B cell (primary cell): ENCODE results near the gene ESR1. TPM values are rescaled to one million over a fixed set of nuclear protein-coding genes. Genes with fewer than 3 reads are reported as not detected.

Source experiments
- ATAC-seq: fragments of 200-7000 bp; cut with Tn5 transposase; one replicate; pipeline ENCODE4 v1.10.0; 2021; ENCODE audit warnings: low read depth, mild to moderate bottlenecking, moderate number of reproducible peaks, moderate library complexity
- CTCF ChIA-PET: fragments of 350-600 bp; sonication (Branson Sonifier 250); formaldehyde crosslinking; loops from one replicate; lab custom pipeline; 2021; ENCODE audit warnings: antibody characterized with exemption, inconsistent platforms; lab: Charles Lee
- POLR2A ChIA-PET: fragments of 350-600 bp; sonication (Branson Sonifier 250); formaldehyde crosslinking; loops from one replicate; lab custom pipeline; 2021; ENCODE audit warnings: antibody characterized with exemption; lab: Charles Lee
- DNase-seq: peaks from one replicate; pipeline ENCODE4 v3.0.0; 2013
- H2AFZ ChIP-seq: 2 replicates; pipeline ENCODE4 v1.6.1; 2012; ENCODE audit warnings: mild to moderate bottlenecking, low read depth, low read length; ENCODE audit not compliant: insufficient read depth, poor library complexity, severe bottlenecking
- H3K27ac ChIP-seq, 2 donors: 1 replicate in 1 of 2; 2 replicates in 1 of 2; pipeline ENCODE4 v1.5.1; 2012 to 2013; ENCODE audit warnings: low read length in 2 of 2, mild to moderate bottlenecking in 2 of 2, moderate library complexity in 1 of 2
- H3K27me3 ChIP-seq, 4 experiments: fragments of 200-600 bp in 1 of 4; sonication (generic) in 1 of 4; replicated peaks in 1 of 4; 1 replicate in 2 of 4; 2 replicates in 2 of 4; pipeline versions ENCODE4 v1.6.1 to v1.7.0; 2013 to 2016; ENCODE audit warnings: low read length in 3 of 4, mild to moderate bottlenecking in 2 of 4, mixed read lengths in 1 of 4, moderate library complexity in 1 of 4; ENCODE audit not compliant: insufficient read depth in 4 of 4, control insufficient read depth in 3 of 4; ENCODE audit errors: control extremely low read depth in 1 of 4
- H3K36me3 ChIP-seq, 2 experiments: replicated peaks in 1 of 2; 1 replicate in 1 of 2; 2 replicates in 1 of 2; pipeline versions ENCODE4 v1.6.1 to v1.7.1; 2013; ENCODE audit warnings: low read length in 1 of 2; ENCODE audit not compliant: insufficient read depth in 2 of 2, control insufficient read depth in 1 of 2; ENCODE audit errors: control extremely low read depth in 1 of 2, extremely low read depth in 1 of 2
- H3K4me1 ChIP-seq, 2 donors: fragments of 200-600 bp in 1 of 2; sonication (generic) in 1 of 2; 1 replicate in 1 of 2; 2 replicates in 1 of 2; pipeline versions ENCODE4 v1.5.1 to v1.6.1; 2013 to 2017; ENCODE audit warnings: low read length in 2 of 2; ENCODE audit not compliant: control insufficient read depth in 2 of 2, insufficient read depth in 2 of 2
- H3K4me2 ChIP-seq: replicated peaks from 2 replicates; pipeline ENCODE3; 2012; ENCODE audit warnings: mild to moderate bottlenecking, low read depth, low read length; ENCODE audit not compliant: poor library complexity, severe bottlenecking
- H3K4me3 ChIP-seq, 5 experiments: fragments of 200-600 bp in 1 of 5; sonication (generic) in 1 of 5; 1 replicate in 3 of 5; 2 replicates in 2 of 5; pipeline versions ENCODE4 v1.5.1 to v1.7.0; 2011 to 2016; ENCODE audit warnings: low read length in 4 of 5, mild to moderate bottlenecking in 4 of 5, low read depth in 2 of 5, control low read depth in 1 of 5, moderate library complexity in 1 of 5; ENCODE audit not compliant: insufficient read depth in 1 of 5; ENCODE audit errors: control extremely low read depth in 1 of 5, extremely low read depth in 1 of 5
- H3K79me2 ChIP-seq: fragments of 200-600 bp; sonication (generic); one replicate; pipeline ENCODE4 v1.6.0; 2016; ENCODE audit warnings: low read length; ENCODE audit not compliant: control insufficient read depth, insufficient read depth
- H3K9ac ChIP-seq: fragments of 200-600 bp; sonication (generic); 2 replicates; pipeline ENCODE4 v1.6.1; 2017; ENCODE audit warnings: mild to moderate bottlenecking, low read length, moderate library complexity
- H3K9me3 ChIP-seq, 3 donors: one replicate each; pipeline versions ENCODE4 v1.6.1 to v1.7.1; 2013; ENCODE audit warnings: low read length in 2 of 3; ENCODE audit not compliant: control insufficient read depth in 2 of 3, insufficient read depth in 1 of 3; ENCODE audit errors: control extremely low read depth in 1 of 3
- H4K20me1 ChIP-seq: 2 replicates; pipeline ENCODE4 v1.6.0; 2012; ENCODE audit warnings: mild to moderate bottlenecking, low read length; ENCODE audit not compliant: insufficient read depth, control insufficient read depth, poor library complexity, severe bottlenecking
- H3K27ac Mint-ChIP-seq: one replicate; pipeline ENCODE4 v1.8.0; 2021; ENCODE audit warnings: mixed read lengths
- H3K27me3 Mint-ChIP-seq: one replicate; pipeline ENCODE4 v1.8.0; 2021; ENCODE audit warnings: mixed read lengths
- H3K4me1 Mint-ChIP-seq: one replicate; pipeline ENCODE4 v1.8.0; 2021; ENCODE audit warnings: mixed read lengths
- H3K4me3 Mint-ChIP-seq: one replicate; pipeline ENCODE4 v1.8.0; 2021; ENCODE audit warnings: mixed read lengths
- H3K9me3 Mint-ChIP-seq: one replicate; pipeline ENCODE4 v1.8.0; 2022; ENCODE audit warnings: mixed read lengths; ENCODE audit not compliant: insufficient read depth
- CTCF ChIP-seq: fragments of 200-600 bp; IDR thresholded peaks from one replicate; pipeline ENCODE4 v1.8.0; 2022; ENCODE audit warnings: antibody characterized with exemption, mild to moderate bottlenecking
- EZH2 ChIP-seq: IDR thresholded peaks from 2 replicates; pipeline ENCODE4 v1.6.1; 2012; ENCODE audit warnings: borderline replicate concordance, low read depth, mild to moderate bottlenecking, moderate library complexity, low read length; ENCODE audit not compliant: insufficient read depth, poor library complexity, severe bottlenecking
- WGBS: methylation state at CpG from one replicate; pipeline ENCODE4 v1.1.5; 2013; ENCODE audit warnings: missing lambda C conversion rate; ENCODE audit not compliant: insufficient coverage; 5-methylcytosine and 5-hydroxymethylcytosine counted together
- intact Hi-C: fragments of 100-400 bp; cut with micrococcal nuclease; formaldehyde crosslinking; loops from one replicate; pipeline ENCODE4 v1.10.0; 2022
- polyA plus RNA-seq: library from polyadenylated mRNA; depleted of rRNA; stranded (reverse); fragments of >200 nt; gene quantifications from 2 replicates; pipeline ENCODE4 v1.2.3, GENCODE V29; 2012
- total RNA-seq, 2 donors: library from RNA; stranded (reverse); fragments of 120-200 nt in 1 of 2; gene quantifications; 1 replicate in 1 of 2; 2 replicates in 1 of 2; pipeline versions ENCODE4 v1.2.3 to v1.2.4, GENCODE V29; 2013 to 2022

ESR1 gene
- total and polyA plus RNA-seq, 2 donors (not counting 1 experiment from before 2014, with no cell fraction given), result 0.46 to 5.9 TPM

GRCh38 chr6:152091851-152092341 is 284.4 kb downstream of the ESR1 start:
- POLR2A ChIA-PET, result no interaction called here
- Histone ChIP-seq H3K9me3 (no peaks in the 10 kb centered on the region), H3K27ac (no peak overlapping the region), H2AFZ (no peak overlapping the region), H3K9ac (no peak overlapping the region), H3K4me1 (no peaks in the 10 kb centered on the region), H4K20me1 (no peaks in the 10 kb centered on the region), H3K36me3 (no peaks in the 10 kb centered on the region), H3K4me2 (no peak overlapping the region), H3K79me2 (no peaks in the 10 kb centered on the region), H3K4me3 (no peak overlapping the region), H3K27me3 (no peaks in the 10 kb centered on the region)
- no peaks in the 10 kb centered on the region for H3K4me1 Mint-ChIP-seq
- TF ChIP-seq EZH2 (no peak), CTCF (no peak)
- intact Hi-C loops, result no loop called here
- WGBS, result 95% methylated on average over 3 of the region's 4 CpGs
- ATAC-seq (no peak), DNase-seq (no peak)
- CTCF ChIA-PET, result no interaction called here
- no peak overlapping the region for H3K4me3 Mint-ChIP-seq
- no peak overlapping the region for H3K27ac Mint-ChIP-seq
- H3K9me3 Mint-ChIP-seq, result no peaks in the 10 kb centered on the region
- no peaks in the 10 kb centered on the region for H3K27me3 Mint-ChIP-seq

- H4K20me1 ChIP-seq, result no peaks in the 10 kb centered on the region
- H2AFZ ChIP-seq, result no peak overlapping the region
- no peaks in the 10 kb centered on the region for H3K36me3 ChIP-seq
- CTCF ChIA-PET, result no interaction called here
- Mint-ChIP-seq H3K4me3 (no peak overlapping the region), H3K27me3 (no peaks in the 10 kb centered on the region), H3K27ac (no peak overlapping the region), H3K4me1 (no peaks in the 10 kb centered on the region), H3K9me3 (no peaks in the 10 kb centered on the region)
- no peaks in the 10 kb centered on the region for H3K79me2 ChIP-seq
- H3K27ac ChIP-seq, result no peak overlapping the region
- no peaks in the 10 kb centered on the region for H3K27me3 ChIP-seq
- intact Hi-C loops, result no loop called here
- H3K4me1 ChIP-seq, result no peaks in the 10 kb centered on the region
- ATAC-seq, result no peak
- TF ChIP-seq CTCF (no peak), EZH2 (no peak)
- DNase-seq, result no peak
- H3K4me2 ChIP-seq, result no peak overlapping the region
- H3K9me3 ChIP-seq, result no peaks in the 10 kb centered on the region
- H3K9ac ChIP-seq, result no peak overlapping the region
- H3K4me3 ChIP-seq, result no peak overlapping the region
- WGBS, result 92% methylated on average over 5 of the region's 6 CpGs
- POLR2A ChIA-PET, result no interaction called here
Measured at GRCh38 chr6:152093711-152094110, 286.2 kb downstream of the ESR1 start.
